GM12873 (cell line): ENCODE measurements around the gene ZC3H11A.

Experiments used
- TF ChIP-seq, protein P1 (sequence below): IDR thresholded peaks from 2 replicates; pipeline ENCODE4 v1.5.1; 2012; ENCODE audit warnings: low read depth, mild to moderate bottlenecking, moderate library complexity, low read length, control low read depth; ENCODE audit not compliant: insufficient read depth; ENCODE audit errors: missing control alignments

Gene ZC3H11A

DNA sequence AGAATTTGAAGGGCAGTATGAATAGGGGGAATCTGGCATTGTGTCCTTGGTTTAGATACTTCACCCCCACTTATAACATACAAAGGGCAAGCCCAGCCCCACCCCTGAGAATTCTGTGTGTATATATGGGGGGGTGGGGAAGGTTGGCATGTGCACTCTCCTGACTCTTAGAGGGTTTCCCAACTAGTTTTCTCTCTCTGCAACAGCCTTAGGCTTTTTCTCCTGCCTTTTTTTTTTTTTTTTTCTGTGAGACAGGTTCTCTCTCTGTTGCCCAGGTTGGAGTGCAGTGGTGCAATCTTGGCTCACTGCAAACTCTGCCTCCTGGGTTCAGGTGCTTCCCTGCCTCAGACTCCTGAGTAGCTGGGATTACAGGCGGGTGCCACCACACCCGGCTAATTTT, 2.9 kb upstream of the ZC3H11A start:
- TF ChIP-seq, protein P1, sequence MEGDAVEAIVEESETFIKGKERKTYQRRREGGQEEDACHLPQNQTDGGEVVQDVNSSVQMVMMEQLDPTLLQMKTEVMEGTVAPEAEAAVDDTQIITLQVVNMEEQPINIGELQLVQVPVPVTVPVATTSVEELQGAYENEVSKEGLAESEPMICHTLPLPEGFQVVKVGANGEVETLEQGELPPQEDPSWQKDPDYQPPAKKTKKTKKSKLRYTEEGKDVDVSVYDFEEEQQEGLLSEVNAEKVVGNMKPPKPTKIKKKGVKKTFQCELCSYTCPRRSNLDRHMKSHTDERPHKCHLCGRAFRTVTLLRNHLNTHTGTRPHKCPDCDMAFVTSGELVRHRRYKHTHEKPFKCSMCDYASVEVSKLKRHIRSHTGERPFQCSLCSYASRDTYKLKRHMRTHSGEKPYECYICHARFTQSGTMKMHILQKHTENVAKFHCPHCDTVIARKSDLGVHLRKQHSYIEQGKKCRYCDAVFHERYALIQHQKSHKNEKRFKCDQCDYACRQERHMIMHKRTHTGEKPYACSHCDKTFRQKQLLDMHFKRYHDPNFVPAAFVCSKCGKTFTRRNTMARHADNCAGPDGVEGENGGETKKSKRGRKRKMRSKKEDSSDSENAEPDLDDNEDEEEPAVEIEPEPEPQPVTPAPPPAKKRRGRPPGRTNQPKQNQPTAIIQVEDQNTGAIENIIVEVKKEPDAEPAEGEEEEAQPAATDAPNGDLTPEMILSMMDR = no peak

DNA sequence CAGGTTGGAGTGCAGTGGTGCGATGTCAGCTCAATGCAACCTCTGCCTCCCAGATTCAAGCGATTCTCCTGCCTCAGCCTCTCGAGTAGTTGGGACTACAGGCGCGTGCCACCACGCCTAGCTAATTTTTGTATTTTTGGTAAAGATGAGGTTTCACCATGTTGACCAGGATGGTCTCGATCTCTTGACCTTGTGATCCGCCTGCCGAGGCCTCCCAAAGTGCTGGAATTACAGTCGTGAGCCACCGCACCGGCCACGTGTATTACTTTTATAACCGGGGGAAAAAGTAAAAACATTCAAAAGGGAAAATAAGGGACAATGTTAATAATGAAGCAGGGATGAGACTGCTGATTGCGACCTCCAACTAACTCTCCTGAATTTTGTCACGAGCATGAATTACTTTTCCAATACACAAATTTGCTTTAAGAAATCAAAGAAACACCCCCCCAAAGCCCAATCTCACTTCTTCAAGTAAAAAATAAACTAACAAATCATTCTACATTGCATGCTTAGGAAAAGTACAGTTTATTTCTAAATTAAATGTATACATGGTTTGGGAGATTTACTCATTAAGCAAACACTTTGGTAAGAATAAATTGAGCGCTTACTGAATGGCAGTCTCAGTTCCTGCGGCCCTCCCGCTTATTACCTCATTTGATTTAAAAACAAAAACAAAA, 521 bp upstream of the ZC3H11A start:
- TF ChIP-seq, protein P1 = no peak

DNA sequence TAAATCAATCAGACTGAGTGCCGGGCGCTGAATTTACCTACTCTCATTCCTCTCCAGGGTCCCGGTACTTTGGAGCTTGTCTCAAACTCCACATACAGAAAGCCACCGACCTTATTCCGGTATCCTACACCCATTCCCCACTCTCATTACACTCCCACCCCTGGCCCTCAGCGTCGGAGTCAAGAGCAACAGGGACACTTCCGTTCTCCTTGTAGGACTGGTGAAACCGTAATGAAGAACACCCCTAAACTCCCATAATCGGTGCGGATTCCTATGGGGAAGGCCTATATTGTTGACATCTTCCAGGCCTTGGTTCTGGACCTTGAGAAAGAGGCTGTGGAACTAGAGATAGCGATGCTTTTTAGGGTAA, 798 bp downstream of the ZC3H11A start:
- TF ChIP-seq, protein P1 = no peak

DNA sequence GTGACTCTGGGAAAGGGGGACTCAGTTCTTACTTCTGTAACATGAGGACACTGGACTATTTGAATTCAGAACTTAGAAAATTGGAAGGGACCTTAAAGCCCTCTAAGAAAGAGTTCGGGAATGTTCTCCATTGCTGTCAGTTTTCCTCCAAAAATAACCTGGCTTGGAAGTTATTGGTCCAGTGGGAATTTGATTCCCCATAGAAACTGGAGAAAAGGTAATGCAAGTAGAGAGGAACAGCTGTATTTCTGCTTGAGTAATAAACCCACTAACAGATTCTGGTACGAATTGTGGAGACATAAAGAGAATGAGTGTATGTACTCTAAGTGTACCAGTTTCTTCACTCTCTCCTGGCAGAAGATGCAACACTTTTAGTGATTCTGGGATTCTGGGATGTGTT, 1.8 kb downstream of the ZC3H11A start:
- TF ChIP-seq, protein P1 = no peak

DNA sequence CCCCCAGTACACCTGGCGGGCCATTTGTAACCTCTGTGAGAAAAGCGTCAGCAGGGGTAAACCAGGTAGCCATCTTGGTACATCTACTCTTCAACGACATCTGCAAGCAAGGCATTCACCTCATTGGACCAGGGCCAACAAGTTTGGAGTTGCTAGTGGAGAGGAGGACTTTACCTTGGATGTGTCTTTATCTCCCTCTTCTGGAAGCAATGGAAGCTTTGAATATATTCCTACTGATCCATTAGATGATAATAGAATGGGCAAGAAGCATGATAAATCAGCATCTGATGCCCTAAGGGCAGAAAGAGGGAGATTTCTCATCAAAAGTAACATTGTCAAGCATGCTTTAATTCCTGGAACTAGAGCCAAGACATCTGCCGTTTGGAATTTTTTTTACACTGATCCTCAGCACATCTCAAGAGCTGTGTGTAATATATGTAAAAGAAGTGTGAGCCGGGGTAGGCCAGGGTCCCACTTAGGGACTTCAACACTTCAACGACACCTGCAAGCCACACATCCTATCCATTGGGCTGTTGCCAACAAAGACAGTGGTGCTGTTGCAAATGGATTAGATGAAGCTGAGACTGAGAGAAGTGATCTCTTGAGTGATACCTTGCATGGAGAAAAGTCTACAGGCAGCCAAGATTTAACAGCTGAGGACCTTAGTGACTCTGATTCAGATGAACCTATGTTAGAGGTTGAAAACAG, 2.7 kb downstream of the ZC3H11A start:
- TF ChIP-seq, protein P1 = no peak

DNA sequence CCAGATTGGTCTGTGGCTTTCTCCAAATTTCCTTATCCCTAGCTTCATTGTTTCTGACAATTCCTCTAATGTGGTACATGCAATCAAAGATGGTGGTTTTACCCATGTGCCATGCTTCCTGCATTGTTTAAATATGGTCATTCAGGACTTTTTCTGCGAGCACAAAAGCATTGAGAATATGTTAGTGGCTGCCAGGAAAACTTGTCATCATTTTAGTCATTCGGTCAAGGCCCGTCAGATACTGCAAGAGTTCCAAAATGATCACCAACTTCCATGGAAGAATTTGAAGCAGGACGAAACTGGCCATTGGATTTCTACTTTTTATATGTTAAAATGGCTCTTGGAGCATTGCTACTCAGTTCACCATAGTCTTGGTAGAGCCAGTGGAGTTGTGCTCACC, 3.7 kb downstream of the ZC3H11A start:
- TF ChIP-seq, protein P1 = no peak

DNA sequence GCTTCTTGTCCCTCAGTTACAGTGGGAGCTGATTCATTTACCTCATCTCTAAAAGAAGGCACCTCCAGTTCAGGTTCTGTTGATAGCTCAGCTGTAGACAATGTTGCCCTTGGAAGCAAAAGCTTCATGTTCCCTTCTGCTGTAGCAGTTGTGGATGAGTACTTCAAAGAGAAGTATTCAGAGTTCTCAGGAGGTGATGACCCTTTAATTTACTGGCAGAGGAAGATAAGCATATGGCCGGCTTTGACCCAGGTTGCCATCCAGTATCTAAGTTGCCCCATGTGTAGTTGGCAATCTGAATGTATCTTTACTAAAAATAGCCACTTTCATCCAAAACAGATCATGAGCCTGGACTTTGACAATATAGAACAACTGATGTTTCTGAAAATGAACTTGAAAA, 4.5 kb downstream of the ZC3H11A start:
- TF ChIP-seq, protein P1 = no peak
